HTR-8/SVneo (cell line): ENCODE results near the gene GIT2.
A peak's percentile ranks its signal among the peaks of the same experiment; 100 is the strongest.

ENCODE experiments used
- DNase-seq: peaks from one replicate; pipeline ENCODE4 v3.0.0; 2011; ENCODE audit warnings: low spot score, mixed read lengths; ENCODE audit not compliant: insufficient read length
- FAIRE-seq: peaks from 2 replicates; lab custom pipeline; 2011; peaks lifted over from hg19 to GRCh38; lab: Jason Lieb, UNC

The GIT2 gene

DNA sequence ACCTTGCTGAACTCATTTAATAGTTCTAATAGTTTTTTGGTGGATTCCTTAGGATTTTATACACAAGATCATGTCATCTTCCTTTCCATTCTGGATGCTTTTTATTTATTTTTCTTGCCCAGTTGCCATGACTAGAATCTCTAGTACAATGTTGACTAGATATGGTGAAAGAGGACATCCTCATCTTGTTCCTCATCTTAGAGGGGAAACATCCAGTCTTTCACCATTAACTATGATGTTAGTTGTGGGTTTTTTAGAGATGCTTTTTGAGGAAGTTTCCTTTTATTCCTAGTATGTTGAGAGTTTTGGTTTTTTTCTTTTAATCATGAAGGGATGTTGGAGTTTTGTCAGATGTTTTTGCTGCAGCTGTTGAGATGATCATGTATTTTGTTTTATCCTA is 11.7 kb upstream of the GIT2 start:
- DNase-seq, result no peak
- no peak for FAIRE-seq

DNA sequence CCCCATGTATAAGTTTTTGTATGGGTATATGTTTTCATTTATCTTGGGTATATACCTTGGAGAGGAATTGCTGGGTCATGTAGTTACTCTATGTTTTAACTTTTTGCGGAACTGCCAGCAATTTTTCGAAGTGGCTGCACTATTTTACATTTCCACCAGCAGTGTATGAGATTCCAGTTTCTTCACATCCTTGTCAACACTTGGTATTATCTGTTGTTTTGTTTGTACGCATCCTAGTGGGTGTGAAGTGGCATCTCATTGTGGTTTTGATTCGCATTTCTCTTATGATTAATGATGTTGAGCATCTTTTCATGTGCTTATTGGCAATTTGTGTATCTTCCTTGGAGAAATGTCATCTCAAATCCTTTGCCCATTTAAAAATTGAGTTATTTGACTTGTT is 9.9 kb upstream of the GIT2 start:
- FAIRE-seq, result no peak
- no peak for DNase-seq

DNA sequence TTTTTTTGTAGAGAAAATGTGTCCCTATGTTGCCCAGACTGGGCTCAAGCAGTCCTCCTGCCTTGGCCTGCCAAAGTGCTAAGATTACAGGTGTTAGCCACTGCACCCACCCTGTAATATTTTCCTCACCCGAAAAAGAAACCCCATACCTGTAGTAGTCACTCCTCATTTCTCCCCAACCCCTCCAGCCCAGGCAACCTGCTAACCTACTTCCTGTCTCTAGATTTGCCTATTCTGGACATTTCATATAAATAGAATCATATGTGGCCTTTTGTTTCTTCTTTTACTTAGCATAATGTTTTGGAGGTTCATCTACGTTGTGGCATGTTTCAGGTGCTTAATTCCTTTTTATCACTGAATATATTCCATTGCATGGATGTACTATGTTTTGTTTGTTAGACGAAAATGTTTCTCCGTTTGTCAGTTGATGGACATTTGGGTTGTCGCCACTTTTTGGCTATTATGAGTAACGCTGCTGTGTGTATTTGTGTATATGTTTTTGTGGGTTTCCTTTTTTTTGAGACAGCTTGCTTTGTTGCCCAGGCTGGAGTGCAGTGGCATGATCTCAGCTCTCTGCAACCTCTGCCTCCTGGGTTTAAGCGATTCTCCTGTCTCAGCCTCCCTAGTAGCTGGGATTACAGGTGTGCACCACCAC is 9.3 kb upstream of the GIT2 start:
- FAIRE-seq (no peak), DNase-seq (no peak)

DNA sequence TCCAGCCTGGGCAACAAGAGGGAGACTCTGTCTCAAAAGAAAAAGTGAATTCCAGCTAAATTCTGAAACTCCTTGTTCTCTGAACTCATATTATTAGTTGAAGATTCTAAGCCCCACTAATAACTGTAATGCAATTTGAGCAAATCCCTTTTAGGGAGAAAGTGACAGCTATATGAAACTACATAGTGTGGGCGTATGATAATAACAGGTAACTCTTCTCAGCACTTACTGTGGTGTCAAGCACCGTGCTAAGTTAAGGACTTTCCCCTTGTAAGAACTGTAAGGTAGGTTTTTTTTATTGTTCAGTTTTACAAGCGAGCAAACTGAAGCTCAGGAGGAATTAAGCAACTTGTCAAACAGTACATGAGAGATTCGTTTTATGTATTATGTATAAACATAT is 8.4 kb upstream of the GIT2 start:
- DNase-seq, result no peak
- FAIRE-seq, result no peak

DNA sequence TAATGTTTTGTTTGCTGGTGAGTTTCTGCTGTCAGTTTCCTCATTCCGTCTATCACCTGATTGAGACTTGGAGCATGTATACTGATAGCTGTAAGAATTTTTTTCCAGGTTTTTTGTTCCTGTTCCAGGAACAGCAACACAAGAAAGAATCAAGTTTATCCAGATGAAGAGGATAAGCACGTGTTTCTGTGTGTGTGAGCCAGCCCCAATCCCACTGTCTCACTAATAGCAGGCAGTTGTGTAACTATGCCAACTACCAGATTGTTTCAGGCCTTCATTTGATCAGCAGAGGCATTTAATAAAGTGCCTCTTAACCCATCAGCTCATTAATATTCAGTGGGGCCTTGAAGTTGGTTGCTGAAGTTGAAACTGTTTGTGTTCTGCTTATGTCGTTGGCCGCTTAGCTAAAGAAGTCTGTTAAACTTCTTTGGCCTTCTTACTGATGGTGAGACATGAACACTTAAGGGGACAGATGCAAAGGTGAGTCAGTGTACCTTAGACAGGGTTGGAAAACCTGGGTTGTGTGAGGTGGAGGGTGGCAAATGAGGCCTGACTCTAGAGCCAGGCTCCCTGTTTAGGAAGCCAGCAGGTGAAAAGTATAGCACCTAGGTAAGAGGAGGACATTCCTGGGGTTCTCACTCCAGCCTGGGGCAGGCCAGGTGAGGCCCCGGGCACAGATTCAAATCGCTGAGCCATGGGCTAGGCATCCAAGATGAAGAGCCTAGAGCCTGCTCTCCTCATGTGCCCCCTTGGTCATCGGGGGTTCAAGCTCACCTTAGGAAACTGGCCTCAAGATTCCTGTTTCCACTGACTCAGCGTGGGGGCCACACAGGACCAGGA is 6.7 kb upstream of the GIT2 start:
- no peak for DNase-seq
- no peak for FAIRE-seq

DNA sequence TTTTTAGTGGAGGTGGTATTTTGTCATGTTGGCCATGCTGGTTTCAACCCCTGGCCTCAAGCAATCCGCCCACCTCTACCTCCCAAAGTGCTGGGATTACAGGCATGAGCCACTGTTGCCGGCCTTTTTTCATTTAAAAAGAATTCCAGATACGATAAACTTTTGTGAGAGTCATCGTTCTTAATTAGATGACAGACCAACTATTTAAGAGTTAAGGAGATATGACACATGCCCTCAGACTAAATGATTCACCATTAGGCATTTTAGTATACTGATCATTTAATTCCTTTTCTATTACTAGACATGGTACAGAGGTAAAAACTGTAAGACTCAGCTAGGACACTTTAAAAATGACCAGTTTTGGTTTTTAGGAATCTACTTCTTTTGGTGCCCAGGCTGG is 5.4 kb upstream of the GIT2 start:
- no peak for FAIRE-seq

DNA sequence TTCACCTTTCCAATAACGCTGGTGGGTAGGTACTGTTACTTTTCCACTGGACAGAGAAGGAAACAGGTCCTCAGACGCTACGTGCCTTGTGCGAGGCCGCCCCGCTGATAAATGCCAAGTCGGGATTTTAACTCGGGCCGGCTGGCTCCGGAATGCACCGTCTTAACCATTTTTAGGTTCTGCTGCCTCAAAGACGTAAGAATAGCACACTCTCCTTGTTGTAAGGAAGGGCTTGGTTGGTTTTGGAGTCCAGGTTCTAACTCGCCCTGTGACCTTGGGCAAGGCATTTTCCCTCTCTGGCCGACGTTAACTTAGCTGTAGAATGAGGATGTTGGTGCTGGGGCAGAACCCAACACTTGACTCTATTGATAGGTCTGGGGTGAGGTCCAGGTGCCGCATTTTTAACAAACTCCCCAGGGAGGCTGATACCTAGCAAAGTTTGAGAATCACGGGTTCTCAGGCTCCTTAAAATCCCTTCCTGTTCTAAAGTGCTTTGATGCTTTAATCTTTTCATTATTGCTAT is 3.9 kb upstream of the GIT2 start:
- DNase-seq (no peak), FAIRE-seq (no peak)

More for the DNA sequence above, 5.4 kb upstream of the GIT2 start:
- DNase-seq, result no peak

DNA sequence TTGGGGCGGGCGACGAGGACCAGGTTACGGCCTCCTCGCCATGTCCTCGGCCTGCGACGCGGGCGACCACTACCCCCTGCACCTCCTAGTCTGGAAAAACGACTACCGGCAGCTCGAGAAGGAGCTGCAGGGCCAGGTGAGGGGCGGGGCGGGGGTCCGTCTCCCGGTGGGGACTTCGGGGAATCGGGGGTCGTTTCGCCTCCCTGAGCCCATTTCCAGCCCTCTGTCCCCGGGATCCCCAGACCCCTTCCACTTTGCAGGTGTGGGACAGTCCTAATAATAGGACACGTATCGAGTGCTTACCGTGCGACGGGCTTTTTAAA is 3.4 kb upstream of the GIT2 start:
- FAIRE-seq (no peak), DNase-seq (no peak)

DNA sequence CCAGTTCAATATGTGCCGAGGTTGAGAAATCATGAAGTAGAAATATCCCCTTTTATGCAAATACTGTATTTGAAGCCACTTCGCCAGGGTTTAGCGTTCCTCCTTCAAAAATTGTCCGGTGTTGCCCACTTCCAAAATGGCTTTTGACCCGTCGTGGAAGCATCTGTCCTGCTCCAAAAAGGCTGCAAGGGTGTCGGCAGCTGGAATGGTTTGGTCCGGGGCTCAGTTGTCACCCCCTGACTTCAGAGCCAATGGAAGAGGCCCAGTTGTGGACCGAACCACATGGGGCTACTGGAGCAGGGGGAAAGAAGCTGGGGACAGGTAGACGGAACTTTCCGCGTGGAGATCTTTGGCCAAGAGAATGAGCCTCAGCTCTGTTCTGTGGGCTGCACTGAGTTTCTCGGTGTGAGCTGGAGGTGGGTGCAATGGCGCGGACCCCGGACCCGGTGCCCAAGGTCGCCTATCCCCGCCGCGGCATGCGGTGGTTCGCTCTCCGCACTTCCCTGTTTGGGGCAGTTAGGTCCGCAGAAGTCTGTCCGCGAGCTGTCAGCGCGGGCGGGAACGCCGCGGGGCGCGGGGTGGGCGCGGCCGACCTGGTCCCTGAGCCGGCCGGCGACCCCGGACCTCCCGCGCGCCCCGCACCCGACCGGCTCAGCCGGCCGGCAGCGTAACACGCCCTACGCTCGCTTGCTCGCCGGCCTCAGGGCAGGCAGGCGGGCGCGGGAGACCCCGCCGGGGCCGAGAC is 2.9 kb upstream of the GIT2 start, which contains the start of gene ANKRD13A:
TSS of gene ANKRD13A (plus strand) at position 527 of the 745 bp plus-strand sequence. CDS start 259 bp downstream, outside the sequence.
- FAIRE-seq (no peak), DNase-seq (peak; percentile 94)

DNA sequence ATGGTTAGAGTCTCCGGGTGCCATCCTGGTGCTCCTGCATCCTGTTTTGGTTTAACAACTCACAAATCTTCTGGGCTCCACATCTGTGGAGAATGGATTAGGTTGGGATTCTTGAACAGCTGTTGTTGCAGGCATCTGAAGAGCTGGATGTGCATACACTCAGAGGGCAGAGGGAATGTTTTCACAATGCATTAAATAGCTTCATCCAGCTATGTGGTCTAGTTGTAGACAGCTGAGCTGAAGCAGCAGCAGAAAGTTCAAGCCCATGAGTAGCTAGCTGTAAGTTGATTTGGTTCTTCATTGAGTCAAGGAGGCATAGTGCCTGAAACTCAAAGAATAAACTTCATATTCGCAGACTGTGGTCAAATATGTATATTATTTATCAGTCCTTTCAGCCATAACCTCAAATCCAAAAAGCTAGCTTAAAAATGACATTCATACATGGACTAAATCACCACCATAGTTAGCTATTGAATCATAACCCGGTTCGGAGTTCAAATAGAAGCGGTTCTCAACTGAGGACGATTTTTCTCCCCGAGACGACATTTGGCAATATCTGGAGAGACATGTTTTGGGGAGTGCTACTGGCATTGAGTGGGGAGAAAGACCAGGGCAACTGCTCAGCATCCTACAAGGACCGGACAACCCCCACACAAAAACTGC is 2.2 kb upstream of the GIT2 start:
- FAIRE-seq, result no peak

DNA sequence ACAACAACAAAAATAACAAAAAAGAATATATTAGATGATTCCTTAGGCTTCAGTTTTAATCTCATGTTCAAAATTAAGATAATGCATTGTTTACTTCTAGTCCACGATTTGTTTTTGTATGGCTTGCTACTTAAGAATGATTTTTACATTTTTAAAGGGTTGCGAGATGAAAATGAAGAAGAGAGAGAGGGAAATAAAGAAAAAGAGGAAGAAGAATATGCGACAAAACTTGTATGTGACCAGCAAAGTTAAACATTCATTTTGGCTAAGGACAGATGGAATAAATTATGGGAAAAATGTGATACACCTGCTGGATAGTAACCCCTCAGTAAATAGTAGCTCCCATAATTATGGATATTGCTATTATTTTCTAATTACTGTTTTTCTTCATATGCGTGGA is 1.2 kb upstream of the GIT2 start:
- DNase-seq, result no peak
- FAIRE-seq, result no peak

More for the DNA sequence above, 2.2 kb upstream of the GIT2 start:
- no peak for DNase-seq

DNA sequence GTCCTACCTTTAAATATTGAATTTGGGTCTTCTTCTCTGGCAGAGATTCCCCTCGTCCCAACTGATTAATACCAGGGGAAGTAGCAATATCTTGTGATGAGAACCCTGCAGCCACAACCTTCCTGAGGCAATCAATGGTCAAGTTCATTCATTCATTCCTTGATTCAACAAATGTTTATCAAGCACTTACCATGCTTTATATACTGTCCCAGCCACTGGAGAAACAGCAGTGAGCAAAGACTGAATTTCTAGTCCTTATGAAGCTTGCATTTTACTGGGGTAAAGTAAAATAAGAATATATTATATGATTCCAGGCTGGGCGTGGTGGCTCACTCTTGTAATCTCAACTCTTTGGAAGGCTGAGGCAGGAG is 300 bp upstream of the GIT2 start:
- no peak for DNase-seq
- no peak for FAIRE-seq

DNA sequence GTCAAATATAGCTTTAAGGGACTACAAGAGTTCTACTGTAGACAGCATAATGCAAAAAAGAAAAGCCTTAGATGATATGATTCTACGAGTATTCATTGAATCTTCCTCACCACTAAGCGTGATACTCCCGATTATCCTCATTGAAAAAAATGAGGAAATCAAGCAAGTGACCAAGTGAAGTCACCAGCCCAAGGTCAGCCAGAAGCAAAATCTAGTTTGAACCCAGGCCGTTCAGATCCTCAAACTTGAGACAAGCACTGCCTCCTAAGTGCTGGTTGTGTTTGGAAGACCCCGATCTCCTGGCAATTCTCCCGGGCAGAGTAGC is 845 bp downstream of the GIT2 start:
- FAIRE-seq, result no peak

DNA sequence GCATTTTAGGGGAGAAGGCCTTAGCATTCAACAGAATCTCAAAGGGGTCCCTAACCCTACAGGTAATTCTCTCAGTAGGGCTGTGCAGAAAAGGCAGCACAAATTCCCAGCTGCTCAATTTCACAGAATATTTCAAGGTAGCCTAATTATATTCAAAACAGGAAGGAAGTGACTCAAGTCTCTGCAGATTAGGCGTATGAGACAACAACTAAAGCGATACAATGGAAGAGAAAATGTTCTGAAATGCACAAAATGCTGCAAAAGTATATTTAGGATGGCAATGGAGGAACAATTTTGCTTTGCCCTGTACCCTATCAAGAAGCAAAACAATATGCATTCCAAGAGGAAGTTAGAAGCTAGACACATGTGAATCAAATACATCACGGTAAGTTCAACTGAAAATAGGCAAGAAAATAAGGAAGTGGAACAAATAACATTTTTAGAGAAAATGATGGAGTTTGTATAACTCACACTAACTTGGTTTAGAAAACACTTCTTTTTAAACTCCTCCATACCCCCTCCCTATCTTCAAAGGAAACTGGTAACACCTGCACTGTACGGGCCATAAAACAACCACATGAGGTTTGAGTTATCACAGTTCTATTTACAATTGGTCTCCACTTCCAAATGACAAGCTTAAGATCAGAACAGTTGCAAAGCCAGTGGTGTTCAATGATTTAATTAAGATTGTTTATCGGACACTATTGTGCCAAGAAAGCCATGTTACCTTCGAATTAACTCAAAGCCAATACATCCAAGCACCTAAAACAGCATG is 1.6 kb downstream of the GIT2 start:
- no peak for DNase-seq
- FAIRE-seq, result no peak

More for the DNA sequence above, 845 bp downstream of the GIT2 start:
- DNase-seq, result no peak

DNA sequence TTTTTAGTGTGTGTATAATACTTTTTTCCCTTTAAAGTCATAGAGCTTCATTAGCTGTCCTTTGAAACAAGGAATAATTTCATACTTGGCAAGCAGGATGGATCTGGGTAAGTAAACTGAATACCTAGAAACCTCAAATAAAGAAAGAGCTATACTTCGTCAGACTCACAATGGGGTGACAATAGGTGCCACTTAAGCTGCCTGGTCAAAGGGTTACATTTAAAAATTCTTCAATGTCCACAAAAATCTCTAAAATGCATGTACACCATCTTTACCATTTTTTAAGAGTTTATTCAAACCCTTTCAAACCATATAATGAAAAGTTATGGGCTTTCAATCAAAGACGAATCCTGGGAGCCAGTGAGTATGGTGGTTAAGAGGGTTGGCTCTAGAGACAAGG is 3.1 kb downstream of the GIT2 start:
- no peak for FAIRE-seq
- no peak for DNase-seq

DNA sequence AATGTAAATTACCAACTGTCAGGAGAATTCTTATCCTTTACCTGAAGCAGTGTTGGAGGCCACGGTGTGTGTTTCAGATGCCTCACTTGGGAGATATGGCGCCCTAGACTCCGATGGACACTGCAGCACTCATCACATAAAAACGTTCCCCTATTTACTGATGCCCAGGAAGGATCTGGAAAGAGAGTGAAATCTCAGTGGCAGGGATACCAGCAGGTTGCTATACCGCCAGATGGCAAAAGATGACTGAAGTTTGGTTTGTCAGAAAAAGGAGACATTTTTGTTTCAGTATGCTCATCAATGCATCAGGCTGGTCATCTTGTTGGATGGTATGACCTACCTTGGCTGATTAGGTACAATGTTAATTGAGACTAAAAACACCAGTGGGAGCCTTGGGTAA is 4.6 kb downstream of the GIT2 start:
- FAIRE-seq (no peak), DNase-seq (no peak)

DNA sequence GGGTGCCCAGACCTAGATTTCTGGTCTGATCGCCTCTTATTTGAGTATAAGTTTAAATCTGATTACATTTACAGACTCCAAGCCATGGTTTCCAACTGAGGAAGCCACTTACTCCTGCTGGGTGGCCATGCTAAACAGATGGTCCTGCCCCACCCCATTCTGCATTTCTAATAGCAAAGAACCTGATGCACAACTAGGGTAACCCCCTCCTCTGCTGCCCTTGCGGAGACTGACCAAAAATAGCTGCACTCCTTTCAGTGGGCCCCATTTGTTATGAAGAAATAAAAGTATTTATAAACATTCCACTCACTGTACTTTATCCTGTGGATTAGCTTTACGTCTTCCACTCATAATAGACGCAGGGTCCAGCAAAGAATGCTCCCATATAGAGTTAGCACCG is 6.8 kb downstream of the GIT2 start:
- DNase-seq (no peak), FAIRE-seq (no peak)

DNA sequence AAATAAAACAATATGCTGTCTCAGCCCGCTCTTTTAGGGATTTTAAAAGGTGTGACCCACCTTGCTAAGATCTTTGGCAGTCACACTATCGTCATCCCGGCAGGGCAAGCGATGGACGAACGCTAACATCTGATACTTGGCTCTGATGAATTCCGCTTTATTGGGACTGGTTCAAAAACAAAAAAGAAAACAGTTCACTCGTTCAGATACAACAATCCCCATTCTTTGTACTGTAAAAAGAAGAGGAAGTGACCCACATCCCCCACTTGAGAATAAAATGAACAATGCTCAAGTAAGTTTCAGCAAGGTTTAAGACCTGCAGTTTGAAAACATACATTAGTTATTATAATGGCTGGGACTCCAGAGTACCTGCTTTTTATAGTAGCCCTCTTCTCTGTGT is 7.3 kb downstream of the GIT2 start:
- no peak for FAIRE-seq
- DNase-seq, result no peak

DNA sequence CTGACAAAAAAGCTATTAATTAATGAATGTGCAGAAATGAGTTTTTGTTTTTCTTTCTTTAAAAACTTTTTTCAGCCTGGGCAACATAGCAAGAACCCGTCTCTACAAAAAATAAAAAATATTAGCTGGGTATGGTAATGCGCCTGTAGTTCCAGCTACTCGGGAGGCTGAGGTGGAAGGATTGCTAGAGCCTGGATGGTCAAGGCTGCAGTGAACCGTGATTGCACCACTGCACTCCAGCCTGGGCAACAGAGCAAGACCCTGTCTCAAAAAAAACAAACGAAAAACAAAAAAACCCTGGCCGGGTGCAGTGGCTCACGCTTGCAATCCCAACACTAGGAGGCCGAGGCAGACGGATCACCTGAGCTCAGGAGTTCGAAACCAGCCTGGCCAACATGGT is 7.9 kb downstream of the GIT2 start:
- FAIRE-seq, result no peak
- no peak for DNase-seq

DNA sequence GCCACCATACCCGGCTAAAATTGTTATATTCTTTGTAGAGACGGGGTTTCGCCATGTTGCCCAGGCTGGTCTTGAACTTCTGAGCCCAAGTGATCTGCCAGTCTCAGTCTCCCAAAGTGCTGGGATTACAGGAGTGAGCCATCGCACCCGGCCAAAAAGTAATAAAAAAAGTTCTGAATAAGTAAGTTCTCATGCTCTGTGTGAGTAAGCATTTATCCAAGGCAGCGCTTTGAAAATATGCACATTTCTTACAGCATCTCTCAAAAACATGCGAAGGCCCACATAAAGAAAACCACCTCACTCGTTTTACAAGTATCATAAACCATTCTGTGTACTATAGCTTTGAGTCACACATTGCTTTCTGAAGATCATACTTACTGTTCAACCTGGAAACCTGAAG is 8.6 kb downstream of the GIT2 start:
- no peak for FAIRE-seq
- no peak for DNase-seq
